PC-9 (cell line): ENCODE measurements around the gene FOXN4.

Source experiments
- CTCF ChIP-seq: fragments of 200-600 bp; sonication (generic); conservative IDR thresholded peaks from 2 replicates; pipeline ENCODE4 v1.6.1; 2017; ENCODE audit warnings: mixed run types, antibody characterized with exemption, mild to moderate bottlenecking, moderate library complexity
- EZH2 ChIP-seq: fragments of 200-600 bp; sonication (generic); IDR thresholded peaks from 2 replicates; pipeline ENCODE4 v1.8.0; 2017; ENCODE audit warnings: antibody characterized with exemption, low read depth

GRCh38 chr12:109352184-109352583 lies 43.1 kb upstream of the FOXN4 start:
- TF ChIP-seq CTCF: no peak
- TF ChIP-seq EZH2: no peak
